HG03575 (cell line): Measurements from ENCODE around the gene FYB2.
"Not testable (repeated sequence)": the region's sequence is repeated elsewhere in the genome, so short reads cannot be mapped to it uniquely, and the experiment has no call there.

Experiments used
- ATAC-seq: cut with Tn5 transposase; IDR thresholded peaks from one replicate; pipeline ENCODE4 v1.9.1; 2021; ENCODE audit not compliant: unreplicated experiment, insufficient number of reproducible peaks, low FRiP score; ENCODE audit errors: extremely low read depth

FYB2 gene

DNA sequence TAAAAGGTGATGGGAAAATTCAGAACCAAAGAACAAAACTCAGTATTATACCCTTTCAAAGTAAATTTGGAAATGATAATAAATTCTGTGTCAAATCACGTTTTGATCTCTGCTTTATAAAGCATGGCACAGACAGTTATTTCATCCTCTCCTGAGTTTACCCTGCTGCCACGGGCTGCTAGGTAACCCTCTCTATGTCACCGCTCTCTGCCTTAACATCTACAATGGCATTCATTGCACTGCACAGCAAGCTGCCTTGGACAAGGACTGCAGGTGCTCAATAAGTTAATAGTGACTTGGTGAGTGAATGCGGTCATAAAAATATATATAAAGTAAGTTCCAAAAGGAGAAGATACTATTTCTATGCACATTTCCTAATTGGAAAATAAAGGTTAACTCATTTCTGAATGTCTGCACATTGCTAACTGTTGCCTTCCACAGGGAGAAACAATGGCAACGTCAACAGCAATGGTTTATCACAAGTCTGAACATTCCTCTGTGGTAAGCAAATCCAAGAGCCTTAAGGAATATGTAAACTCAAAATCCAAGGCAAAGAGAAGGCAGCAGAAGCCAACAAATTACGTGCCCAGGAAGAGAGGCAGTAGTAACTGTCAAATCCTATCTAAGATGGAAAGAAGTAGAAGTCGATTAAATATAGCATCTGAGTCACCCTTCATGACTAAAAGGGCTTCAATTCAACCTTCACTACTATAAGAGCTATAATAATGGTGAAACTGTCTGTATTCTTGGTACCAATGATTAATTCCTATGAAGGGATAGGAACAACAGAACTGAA is 19.4 kb downstream of the FYB2 start:
- no peak for ATAC-seq

DNA sequence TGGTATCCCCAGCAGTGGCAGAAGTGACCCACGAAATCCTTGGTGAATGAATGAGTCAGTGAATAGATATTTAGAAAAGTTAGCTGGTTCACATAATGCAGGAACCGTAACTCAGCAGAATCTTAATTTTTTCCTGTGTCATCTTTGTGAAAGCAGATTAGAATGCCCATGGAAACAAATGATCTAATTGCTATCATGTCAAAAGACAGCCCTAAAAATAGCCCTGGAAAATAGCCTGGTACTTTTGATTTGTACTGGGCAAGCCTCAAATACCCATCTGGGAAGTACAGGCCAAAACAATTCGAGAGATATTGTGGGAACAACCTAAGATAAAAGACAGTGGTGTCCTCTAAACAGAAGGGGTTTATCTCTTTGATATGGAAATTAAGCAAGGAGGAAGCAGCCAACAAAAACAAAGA is 21.1 kb downstream of the FYB2 start:
- ATAC-seq: no peak

DNA sequence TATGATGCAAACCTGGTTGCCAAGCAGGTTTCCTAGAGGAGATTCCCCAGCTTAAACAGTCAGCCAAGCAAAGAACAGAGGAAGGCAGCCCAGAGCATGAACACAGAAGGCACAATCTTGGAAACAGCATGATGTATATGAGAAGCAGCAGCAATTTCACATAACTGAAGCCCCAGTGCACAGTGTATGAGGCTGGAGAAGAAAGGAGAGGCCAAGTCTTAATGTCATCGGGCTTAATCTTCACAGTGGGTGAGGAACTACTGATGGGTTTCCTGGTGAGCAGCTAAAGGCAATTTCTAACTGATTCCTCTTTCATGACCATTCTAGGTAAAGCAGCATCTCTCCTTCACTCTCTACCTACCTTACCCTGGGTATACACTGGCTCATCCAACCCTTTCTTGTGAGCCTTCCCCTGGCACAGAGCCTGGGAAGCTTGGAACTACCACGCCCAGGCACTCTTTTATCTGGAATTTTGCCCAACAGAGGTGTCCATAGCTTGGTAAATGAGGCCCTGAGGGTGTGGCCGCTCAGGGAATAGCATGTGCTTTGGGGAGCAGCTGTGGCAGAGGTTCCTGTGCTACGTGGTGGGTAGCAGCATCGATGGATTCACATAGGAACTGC is 22.0 kb downstream of the FYB2 start:
- no peak for ATAC-seq

DNA sequence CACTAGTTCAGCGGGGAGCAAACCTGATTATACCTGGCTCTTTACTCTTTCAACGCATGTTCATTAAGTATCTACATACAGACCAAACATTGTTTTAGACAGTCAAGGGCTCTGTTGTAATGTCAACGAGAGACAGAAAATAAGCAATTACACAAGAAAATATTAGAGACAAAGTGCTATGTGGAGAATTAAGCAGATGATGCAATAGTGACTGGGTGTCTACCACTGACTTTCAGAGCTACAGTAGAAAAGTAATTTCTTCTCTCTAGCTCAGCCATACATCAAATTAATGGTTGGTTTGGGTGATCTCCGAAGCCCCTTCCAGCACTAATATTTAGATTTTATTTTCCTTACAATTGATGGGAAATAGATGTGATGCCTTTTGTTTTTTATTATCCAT is 23.3 kb downstream of the FYB2 start:
- ATAC-seq: no peak

DNA sequence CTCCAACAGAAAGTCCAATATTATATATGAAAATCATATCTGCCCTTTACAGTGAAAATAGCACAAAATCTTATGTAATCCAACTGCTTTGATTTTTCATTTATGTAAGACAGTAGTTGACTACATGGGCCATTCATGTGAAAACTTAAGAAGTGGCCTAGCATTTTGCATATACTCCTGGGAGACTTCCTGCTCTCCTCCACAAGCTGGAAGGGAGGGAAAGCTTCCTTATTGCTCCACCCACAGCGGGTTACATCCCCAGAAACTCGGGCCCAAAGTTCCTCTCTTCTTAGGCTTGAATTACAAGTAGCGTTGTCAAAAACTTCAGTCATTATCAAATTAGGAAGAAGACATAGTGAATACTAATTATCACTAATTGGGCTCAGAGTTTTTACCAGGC is 29.2 kb downstream of the FYB2 start:
- no peak for ATAC-seq

DNA sequence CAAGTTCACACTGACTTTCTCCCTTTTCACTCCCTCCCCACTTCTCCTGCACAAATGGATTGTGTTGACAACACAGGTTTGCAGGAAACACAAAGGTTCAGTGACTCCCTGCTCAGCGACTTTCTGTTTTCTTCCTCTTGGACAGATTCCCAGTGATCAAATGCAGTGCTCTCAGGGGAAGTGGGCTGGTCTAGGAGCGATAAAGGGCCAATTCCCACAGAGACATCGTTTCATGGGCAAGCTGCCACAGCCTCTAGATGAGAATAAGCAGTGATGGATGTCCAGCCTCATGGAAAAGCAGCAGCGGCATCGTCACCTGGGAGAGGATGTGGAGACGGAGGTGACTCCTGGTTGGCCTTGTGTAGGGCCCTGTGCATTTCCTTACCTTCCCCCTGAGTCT is 30.6 kb downstream of the FYB2 start:
- ATAC-seq: no peak

DNA sequence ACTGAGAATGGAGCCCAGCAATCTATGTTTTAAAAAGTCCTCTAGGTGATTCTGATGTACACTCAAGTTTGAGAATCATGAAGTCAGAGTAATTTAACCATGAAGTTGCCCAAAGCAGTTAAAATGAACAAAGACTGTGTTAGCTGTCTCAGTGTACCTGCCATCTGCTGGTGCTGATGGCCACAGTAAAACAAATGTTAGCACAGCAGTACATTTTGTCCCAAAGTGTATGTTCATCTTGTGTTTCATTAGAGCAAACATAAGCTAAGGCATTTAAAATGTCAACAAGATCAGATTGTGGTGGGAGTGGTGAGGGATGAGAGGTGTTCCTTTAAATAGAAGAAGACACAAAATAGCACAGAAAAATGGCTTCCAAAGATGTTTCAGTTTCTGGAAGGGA is 31.1 kb downstream of the FYB2 start:
- no peak for ATAC-seq

DNA sequence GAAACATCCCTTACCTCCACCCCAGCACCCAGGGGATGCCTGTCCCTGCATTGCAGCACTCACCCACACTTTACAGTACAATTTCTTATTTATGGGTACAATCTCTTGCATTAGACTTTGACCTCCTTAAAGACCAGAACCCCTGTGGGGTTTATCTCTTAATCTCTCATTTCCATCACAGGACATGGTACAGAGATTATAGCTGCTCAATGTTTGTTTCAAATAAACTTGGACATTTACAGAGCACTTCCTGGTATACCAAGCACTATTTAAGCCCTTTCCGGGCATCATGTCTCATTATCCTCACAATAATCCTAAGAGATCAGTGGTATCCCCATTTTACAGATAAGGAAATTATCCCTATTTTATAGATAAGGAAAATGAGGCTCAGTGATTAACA is 31.9 kb downstream of the FYB2 start:
- no peak for ATAC-seq

DNA sequence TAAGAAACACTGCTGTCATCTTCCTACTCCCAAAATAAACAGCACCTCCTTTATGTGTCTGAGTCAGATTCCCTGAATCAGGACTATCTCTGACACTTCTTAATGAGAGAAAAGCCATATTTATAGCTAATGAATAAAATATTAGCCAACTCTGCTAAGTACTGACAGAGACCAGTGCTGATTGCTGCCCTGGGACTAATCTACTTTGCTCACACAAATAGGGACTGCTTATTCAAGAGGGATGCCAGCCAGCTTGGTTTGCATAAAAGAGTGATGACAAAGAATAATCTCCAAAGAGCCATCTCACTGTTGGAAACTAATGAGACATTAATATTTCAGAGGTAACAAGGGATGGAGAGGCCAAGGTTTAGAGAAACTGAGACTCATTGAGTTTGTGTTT is 36.4 kb downstream of the FYB2 start:
- ATAC-seq: no peak

DNA sequence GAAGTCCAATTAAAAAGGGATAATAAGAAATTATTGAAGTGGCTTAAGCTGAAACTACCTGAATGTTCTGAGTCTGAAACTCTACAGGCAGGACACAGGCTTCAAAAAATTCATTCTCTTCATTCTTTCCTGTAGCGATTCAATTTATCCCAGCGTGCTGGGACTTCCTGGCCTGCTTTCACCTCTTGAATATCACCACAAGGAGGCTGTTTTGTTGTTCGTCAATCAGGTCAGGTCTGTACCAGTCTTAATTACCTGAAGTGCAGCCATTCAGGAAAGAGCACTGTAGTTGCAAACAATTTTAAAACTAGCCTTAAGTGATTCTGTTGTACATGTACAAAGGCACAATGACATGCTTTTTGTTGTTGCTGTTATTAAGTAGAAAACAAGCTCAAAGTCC is 38.4 kb downstream of the FYB2 start:
- ATAC-seq: no peak

DNA sequence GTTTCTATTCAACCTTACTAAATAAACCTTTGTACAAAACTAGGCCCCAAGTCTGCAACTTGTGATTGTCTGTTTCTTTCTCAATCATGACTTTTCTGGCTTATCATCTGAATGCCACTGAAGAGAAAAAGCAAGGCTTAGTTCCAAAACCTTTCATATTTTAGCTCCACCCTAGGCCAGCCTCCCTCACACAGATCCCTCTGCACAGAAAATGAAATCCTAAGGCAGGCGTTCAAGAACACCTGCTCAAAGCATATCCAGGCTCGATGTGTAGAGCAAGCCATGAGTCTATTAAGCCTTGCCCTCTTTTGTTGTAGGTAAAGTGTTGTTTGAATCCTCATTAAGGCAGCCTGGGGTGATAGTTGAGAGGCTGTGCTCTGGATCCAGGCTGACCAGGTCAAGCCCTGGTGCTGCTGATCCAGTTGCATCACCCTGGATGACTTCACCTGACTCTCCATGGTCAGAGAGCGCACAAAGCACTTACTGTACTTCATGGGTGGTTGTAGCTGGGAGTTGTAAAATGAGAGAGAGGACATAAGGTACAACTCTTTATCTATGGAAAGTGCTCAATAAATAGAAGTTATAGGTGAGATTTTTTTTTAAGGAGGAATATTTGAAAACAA is 39.0 kb downstream of the FYB2 start:
- no peak for ATAC-seq

DNA sequence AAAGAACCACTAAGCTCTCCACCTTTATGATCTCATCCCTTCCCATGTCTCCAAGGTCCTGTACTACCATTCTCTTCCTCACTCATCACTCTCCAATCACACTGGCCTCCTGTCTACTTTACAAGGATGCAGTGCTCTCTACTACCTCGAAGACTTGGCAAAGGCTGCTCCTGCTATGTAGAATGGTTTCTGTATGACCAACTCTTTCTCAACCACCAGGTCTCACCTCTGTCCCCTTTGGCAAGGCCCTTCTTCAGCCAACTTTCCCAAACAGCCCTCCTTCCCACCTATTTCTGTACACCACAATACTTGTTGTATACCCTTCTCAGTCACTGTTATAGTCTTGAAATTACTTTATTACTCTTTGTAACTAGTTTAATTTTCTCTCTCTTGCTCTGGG is 41.2 kb downstream of the FYB2 start:
- ATAC-seq: no peak

DNA sequence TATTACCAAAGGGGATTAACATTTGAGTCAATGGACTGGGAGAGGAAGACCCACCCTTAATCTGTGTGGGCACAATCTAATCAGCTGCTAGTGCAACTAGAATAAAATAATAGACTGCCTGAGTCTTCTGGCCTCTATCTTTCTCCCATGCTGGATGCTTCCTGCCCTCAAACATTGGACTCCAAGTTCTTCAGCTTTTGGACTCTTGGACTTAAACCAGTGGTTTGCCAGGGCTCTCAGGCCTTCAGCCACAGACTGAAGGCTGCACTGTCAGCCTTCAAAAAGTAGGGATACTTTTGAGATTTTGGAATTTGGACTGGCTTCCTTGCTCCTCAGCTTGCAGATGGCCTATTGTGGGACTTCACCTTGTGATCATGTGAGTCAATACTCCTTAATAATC is 44.5 kb downstream of the FYB2 start:
- ATAC-seq: not testable (repeated sequence)

DNA sequence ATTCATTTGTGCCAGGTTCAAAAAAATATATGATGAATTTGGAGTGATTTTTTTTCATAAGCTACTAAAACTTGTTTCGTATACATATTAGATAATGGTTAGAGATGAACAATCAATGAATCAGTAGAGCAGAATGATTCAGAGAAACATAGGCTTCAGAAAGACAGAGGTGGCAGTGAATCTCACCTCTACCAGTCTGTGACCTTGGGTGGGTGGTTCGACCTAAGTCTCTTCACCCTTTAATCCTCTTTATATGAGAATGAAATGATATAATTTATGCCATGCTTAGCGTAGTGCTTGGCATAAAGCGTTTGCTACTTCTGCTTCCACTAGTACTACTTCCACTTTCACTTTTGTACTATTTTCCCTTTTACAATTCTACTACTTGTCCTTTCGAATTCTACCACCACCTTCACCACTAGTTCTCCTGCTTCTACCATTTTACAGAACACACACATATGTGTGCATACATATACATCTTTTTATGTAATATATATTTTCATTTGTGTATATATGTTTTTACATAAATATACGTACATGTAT is 45.1 kb downstream of the FYB2 start:
- no peak for ATAC-seq

DNA sequence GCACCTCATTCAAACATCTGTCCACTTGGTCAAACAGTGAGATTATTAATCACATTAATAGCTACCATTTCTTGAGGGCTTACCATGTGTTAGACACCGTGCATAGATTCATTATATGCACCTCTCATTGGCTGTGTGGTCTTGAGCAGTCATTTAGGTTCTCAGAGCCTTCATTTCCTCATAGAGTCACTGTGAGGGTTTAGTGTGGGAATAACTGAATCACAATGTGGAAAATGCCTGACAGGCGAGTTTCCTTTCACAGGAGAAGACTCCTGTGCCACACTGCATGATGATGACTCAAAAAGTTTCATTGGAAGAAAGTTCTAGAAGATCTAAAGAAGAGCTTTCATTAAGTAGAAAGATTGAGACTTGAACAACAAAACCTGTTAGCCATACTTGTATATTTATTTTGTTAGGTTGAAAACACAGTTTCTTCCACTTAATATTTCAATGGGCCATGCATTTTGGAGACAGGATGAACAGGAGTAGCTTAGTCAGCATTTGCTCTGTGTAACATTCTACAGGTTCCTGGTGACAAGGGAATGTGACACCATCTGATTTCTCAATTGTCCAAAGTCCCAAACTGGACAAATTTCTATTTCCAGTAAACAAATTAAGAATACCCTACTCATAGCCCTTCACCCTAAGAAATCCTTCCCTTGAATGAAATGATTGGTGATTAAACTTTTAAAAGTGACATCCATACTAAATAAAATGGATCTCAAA is 45.7 kb downstream of the FYB2 start:
- ATAC-seq: no peak

DNA sequence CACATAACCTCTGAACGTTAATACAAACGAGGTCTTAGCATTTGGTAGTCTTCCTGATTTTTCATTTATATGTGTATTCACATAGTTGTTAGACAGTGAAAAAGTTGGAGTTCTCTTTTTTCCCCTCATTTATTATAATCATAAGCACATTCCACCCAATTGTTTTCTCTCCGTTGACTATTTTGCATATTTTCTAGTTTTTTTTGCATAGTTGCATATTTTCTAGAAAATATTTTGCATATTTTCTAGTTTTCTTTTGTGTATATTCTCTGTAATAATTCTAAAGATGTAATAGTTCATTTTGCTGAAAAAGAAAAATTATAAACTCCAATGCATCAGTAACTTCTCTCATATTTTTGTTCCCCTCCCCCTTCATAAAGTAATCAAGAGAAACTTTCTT is 47.5 kb downstream of the FYB2 start:
- ATAC-seq: no peak

DNA sequence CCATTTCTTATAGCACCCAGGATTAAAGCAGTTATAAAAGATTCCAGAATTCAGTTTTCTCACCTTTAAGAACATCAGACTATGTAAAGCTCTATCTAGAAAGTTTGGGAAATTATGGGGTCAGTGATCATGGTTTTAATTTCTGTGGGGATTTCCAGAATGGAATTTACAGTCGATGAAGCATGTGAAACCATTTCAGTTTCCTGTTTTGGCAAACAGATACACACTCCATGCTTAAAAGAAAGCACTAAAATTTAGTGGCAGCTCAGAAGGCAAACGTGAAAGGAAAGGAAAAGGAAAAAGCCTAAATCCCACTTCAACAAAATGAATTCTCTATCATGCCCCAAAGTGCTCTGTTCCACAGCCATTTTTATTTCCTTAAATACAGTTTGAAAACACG is 60.4 kb downstream of the FYB2 start:
- no peak for ATAC-seq

DNA sequence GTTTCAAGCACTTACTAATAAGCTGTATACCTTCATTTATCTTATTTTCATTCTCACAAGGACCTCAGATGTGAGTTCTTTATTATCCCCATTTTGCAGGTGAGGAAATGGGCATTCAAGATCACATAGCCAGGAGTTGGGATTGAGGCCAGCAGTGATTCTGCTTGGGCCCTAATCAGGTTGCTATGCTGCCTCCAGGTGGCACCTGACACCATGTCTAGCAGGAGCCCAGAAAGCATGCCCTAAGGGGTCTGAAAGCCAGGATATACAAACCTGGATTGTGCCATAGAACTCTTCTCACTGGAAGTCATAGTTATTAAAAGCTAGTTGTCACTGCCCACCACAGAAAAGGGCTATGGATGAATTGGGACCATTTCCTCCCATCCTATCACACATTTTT is 61.1 kb downstream of the FYB2 start:
- no peak for ATAC-seq

DNA sequence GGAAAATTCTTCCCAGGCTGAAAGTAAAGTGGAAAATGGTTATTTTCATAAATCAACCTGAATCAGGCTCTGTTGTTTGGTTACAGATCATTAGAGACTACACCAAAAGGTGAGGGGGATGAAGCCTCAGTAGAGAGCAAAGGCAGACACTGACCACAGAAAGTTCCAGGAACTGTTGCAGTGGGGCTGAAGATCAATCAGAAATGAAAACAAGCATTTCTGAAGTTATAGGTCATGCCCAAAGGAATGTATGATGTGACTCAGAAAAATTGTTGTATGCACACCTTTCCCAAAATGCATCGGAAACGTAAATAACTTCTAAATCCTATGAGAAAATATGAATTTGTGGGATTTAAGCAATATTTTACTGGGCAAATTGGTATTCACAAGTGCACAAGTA is 63.3 kb downstream of the FYB2 start:
- ATAC-seq: no peak
